HG03565 (cell line): ENCODE data around the gene FBXO46.
A peak's percentile ranks its signal among the peaks of the same experiment; 100 is the strongest.
"Not testable (repeated sequence)": the region's sequence is repeated elsewhere in the genome, so short reads cannot be mapped to it uniquely, and the experiment has no call there.

Experiments
- ATAC-seq: cut with Tn5 transposase; IDR thresholded peaks from one replicate; pipeline ENCODE4 v1.9.1; 2021; ENCODE audit warnings: mild to moderate bottlenecking, moderate library complexity; ENCODE audit not compliant: unreplicated experiment

FBXO46 gene

GRCh38 chr19:45687599-45687998, 43.1 kb downstream of the FBXO46 start:
- no peak for ATAC-seq

GRCh38 chr19:45685045-45685444, 45.7 kb downstream of the FBXO46 start:
- not testable (repeated sequence) for ATAC-seq

GRCh38 chr19:45682908-45683307, 47.8 kb downstream of the FBXO46 start:
- ATAC-seq: no peak

GRCh38 chr19:45682117-45682516, 48.6 kb downstream of the FBXO46 start:
- no peak for ATAC-seq

DNA sequence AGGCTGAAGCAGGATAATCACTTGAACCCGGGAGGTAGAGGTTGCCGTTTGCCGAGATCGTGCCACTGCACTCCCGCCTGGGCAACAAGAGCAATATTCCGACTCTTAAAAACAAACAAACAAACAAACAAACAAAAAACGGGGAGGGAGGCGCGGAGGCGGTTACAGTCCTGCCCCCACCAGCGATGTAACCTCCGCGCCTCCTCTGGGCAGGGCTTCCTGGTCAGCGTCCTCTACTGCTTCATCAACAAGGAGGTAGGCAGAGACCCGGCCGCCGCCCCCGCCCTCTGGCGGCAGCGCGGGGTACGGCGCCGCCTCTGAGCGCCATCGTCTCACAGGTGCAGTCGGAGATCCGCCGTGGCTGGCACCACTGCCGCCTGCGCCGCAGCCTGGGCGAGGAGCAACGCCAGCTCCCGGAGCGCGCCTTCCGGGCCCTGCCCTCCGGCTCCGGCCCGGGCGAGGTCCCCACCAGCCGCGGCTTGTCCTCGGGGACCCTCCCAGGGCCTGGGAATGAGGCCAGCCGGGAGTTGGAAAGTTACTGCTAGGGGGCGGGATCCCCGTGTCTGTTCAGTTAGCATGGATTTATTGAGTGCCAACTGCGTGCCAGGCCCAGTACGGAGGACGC, 49.2 kb downstream of the FBXO46 start:
- peak; percentile 59 for ATAC-seq

DNA sequence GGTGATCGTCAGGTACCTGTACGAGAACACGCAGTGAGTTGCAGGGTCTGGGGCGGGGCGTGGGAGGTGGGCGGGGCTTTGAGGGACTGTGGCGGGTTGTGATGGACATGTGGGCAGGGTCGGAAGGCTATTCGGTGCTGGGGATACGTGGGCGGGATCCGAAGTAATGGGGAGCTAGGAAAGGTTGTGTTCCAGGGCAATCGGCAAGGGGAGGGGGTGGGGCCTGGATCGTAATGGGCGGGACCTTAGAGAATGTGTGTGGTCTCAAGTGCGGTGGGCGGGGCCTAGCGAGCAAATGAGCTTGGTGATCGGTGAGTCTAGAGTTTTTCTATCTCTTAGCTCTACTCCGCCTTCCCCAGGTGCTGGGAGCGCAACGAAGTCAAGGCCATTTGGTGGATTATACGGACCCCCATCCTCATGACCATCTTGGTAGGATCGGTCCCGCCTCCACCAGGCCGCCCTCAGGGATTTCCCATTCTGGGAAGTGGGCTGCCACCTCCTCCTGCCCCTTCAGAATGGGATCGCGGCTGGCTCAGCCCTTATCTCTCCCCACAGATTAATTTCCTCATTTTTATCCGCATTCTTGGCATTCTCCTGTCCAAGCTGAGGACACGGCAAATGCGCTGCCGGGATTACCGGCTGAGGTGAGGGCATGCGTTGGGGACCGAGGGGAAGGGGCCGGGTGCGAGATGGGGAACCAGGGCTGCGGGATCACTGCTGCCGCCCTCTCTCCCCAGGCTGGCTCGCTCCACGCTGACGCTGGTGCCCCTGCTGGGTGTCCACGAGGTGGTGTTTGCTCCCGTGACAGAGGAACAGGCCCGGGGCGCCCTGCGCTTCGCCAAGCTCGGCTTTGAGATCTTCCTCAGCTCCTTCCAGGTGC, 53.1 kb downstream of the FBXO46 start:
- no peak for ATAC-seq

GRCh38 chr19:45676851-45677263, 53.8 kb downstream of the FBXO46 start:
- ATAC-seq: no peak

GRCh38 chr19:45674946-45675345, 55.8 kb downstream of the FBXO46 start:
- ATAC-seq: no peak

DNA sequence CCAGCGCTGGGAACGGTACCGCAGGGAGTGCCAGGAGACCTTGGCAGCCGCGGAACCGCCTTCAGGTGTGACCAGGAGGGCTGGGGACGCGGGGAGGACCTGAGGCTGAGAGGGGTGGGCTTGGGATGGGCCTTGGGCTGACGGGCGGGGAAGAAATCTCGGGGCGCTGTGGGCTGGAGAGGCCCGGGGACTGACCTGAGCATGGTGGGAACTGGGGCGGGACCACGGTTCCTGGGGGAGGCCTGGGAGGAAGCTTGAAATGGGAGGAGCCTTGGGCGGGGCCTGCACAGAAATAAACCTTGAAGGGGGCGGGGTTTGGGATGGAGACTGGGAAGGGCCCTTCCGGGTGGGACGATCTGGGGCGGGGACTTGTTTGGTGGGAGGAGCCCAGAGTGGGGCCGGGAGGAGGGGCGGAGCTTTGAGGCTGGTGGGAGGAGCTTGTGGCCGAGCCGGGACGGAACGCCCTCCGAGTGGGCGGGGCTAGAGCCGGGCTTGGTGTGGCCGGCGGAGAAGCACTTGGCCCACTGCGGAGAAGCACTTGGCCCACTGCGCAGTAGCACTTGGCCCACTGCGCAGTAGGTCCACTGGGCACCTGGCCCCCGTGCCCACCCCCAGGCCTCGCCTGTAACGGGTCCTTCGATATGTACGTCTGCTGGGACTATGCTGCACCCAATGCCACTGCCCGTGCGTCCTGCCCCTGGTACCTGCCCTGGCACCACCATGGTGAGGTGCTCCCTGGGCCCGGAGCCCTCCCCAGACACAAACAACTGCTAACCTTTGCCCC, 59.8 kb downstream of the FBXO46 start:
- no peak for ATAC-seq

DNA sequence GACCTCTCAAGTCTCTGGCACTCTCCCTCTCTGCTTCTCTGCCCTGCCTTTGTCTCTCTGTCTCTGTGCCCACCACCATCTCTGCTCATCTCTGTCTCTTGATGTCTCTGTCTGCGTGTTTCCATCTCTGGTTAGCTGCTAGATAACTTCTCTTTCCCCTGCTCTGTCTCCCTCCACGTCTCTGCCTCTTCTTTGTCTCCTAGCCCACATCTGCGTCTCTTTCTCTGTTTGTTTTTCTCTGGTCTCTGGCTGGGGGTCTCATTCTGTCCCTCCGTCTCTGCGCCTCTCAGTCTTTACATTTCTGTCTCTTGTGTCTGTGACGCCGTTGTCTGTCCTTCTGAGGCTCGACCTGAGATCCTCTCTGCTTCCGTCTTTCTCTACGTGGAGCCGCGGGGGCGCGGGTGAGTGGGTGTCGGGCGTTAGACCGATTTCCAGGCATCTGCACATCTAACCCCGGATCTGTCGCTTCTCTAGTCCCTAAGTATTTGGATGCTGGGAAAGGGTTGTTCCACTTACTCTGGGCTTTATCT, 62.3 kb downstream of the FBXO46 start:
- no peak for ATAC-seq

GRCh38 chr19:45667620-45668341, 62.9 kb downstream of the FBXO46 start, which contains the start of gene GIPR:
Gene GIPR (plus strand): TSS chr19:45668221. CDS start chr19:45669521, 1,300 bp downstream.
- no peak for ATAC-seq

DNA sequence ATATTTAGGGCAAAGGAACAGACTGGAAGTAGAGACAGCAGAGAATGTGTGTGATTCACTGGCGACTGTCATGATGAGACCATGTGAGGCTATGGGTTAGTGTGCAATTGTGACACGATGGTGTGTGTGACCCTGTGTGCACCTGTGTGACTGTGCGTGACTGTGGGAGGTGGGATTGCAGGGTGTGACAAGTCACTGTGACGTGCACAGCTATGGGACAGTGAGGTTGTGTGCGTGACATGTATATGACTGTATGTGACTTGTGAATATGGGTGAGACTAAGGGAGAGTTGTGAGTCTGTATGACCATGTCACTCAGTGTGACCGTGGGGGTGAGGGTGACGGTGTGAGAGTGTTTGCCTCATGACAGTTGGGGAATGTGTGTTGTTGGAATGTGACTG, 66.1 kb downstream of the FBXO46 start:
- ATAC-seq: no peak

GRCh38 chr19:45663800-45664199, 66.9 kb downstream of the FBXO46 start:
- ATAC-seq: no peak

DNA sequence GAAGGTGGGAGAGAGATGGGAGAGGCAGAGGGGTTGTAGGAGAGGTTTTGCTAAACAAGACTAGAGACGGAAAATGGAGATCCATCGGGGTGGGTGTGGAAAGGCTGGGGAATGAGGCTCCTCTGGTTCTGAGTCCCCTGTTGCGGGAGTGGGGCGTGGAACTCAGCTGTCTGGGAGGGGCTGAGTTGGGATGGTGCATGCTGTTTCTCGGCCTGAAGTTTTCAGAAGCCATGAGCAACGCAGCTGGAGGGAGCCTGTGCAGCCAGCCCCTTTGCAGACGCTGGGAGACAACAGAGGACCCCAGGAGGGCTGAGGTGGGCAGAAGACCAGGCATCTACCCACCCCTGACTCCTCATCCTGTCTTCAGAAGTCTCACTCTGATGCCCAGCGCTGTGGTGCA, 70.1 kb downstream of the FBXO46 start:
- no peak for ATAC-seq
